Vagina (tissue), 2 donors: ENCODE results near the gene MORN4. TPM values are rescaled to one million over a fixed set of nuclear protein-coding genes. Genes with fewer than 3 reads are reported as not detected.

ENCODE experiments used
- DNase-seq, 2 donors: peaks; one replicate each; pipeline ENCODE4 v3.0.0-alpha.2; 2017; ENCODE audit errors: extremely low spot score in 2 of 2
- H3K27ac ChIP-seq: fragments of 200-600 bp; sonication (generic); one replicate; pipeline ENCODE4 v1.5.1; 2019
- H3K27me3 ChIP-seq: fragments of 200-600 bp; sonication (generic); one replicate; pipeline ENCODE4 v1.5.1; 2019
- H3K36me3 ChIP-seq, 2 donors: fragments of 200-600 bp; sonication (generic); one replicate each; pipeline ENCODE4 v1.5.1; 2017 to 2019
- H3K4me1 ChIP-seq: fragments of 200-600 bp; sonication (generic); one replicate; pipeline ENCODE4 v1.5.1; 2019
- H3K4me3 ChIP-seq, 2 donors: fragments of 200-600 bp; sonication (generic); 1 replicate in 1 of 2; 2 replicates in 1 of 2; pipeline ENCODE4 v1.5.1; 2016 to 2019
- H3K9me3 ChIP-seq: fragments of 200-600 bp; sonication (generic); one replicate; pipeline ENCODE4 v1.5.1; 2019
- CTCF ChIP-seq, 3 experiments: fragments of 450-650 bp in 2 of 3; fragments of 200-600 bp in 1 of 3; sonication (generic) in 1 of 3; IDR thresholded peaks; one replicate each; pipeline ENCODE4 v1.5.1; 2017 to 2019; ENCODE audit warnings: antibody characterized with exemption in 3 of 3, mild to moderate bottlenecking in 2 of 3, moderate library complexity in 2 of 3
- POLR2A ChIP-seq, 2 donors: fragments of 450-650 bp; IDR thresholded peaks; one replicate each; pipeline ENCODE4 v1.6.1; 2017; ENCODE audit warnings: antibody characterized with exemption in 2 of 2, mild to moderate bottlenecking in 2 of 2, moderate library complexity in 2 of 2
- POLR2AphosphoS5 ChIP-seq, 2 donors: sonication (generic); formaldehyde crosslinking; IDR thresholded peaks; one replicate each; pipeline ENCODE4 v1.9.0; 2017; ENCODE audit warnings: antibody characterized with exemption in 2 of 2, mild to moderate bottlenecking in 2 of 2, low read depth in 1 of 2; ENCODE audit not compliant: insufficient read depth in 1 of 2
- intact Hi-C: fragments of 100-400 bp; cut with DNase I; formaldehyde crosslinking; loops from one replicate; pipeline ENCODE4 v1.15.1; 2023
- total RNA-seq: library from RNA; depleted of rRNA; stranded (reverse); fragments of >200 nt; gene quantifications from one replicate; pipeline ENCODE4 v1.2.3, GENCODE V29; 2016

Gene MORN4
- total RNA-seq, 1 donor from 2014 or later: 1.7 TPM

DNA sequence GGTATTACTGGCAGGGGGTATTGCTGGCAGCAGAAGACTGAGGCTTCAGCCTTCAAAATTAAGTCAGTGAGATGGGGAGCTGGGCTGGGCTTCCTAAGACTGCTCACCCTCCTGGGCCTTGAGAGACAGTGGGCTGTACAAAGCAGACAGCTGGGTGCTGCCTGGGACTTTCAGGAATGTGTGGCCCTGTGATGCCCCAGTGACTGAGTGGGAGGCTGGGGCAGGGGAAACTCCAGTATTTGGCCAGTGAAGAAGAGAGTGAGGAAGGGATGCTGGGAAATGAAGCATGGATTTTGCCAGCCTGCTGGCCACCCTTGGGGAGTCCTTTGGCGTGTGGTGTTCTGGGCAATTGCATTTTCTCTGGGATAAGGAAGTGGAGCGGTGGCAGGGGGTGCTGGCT lies 60.3 kb downstream of the MORN4 start:
- peaks cover 0 to 22% of the 10 kb centered on the region in 2 donors for H3K36me3 ChIP-seq
- H3K4me3 ChIP-seq: no peak overlapping the region
- intact Hi-C loops: loop anchor here (5.0 kb wide), 1 partner anchor 39 kb away; no protein-coding TSS in a partner anchor
- H3K9me3 ChIP-seq: no peaks in the 10 kb centered on the region
- no peaks in the 10 kb centered on the region for H3K27me3 ChIP-seq
- H3K27ac ChIP-seq: peak overlapping the region; percentile 45
- TF ChIP-seq CTCF (IDR thresholded peaks at IDR 0.05) (no peak), POLR2A (IDR thresholded peaks at IDR 0.05) (no peak), POLR2AphosphoS5 (IDR thresholded peaks at IDR 0.05; ENCODE audit: insufficient read depth in 1 of 2, low read depth in 1 of 2) (no peak)
- peaks cover 41% of the 10 kb centered on the region for H3K4me1 ChIP-seq
- no peak for DNase-seq

DNA sequence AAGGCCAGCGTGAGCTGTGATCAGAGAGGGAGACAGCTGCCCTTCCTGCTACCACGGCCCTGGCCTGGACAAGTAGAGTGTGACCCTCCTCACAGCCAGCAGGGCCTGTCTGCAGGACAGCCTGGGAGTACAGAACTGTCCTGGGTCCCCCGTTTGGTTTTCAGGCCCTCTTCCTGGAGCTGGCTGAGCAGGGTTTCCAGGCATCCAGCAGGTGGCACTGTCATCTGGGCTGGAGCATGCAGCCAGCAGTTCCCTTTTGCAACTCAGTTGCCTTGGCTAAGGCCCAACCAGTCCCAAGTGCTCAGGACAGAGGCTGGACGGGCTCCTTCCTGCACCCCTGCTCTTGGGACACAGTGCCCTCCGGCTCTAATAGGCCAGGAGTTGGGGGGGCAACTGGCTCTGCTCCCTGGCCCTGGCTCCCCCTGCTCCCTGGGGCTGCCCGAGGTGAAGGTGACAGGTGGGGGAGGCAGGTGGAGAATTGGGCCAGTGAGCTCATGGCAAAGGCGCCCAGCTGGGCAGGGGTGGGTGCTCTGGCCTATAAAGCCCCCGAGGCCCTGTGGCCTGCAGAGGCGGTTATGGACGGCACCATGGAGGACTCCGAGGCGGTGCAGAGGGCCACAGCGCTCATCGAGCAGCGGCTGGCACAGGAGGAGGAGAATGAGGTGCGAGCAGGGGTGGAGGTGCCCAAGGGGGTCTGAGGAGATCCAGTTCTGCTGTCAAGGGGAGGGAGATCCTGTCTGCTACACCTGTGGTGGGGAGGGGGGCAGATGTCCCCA lies 60.9 kb downstream of the MORN4 start, which contains the start of gene ANKRD2:
Gene ANKRD2, plus strand, starts transcription at position 566 of the 776 bp plus-strand sequence. Its CDS starts 10 bp downstream, at position 576.
- intact Hi-C loops: loop anchor here (5.0 kb wide), 1 partner anchor 40 kb away; no protein-coding TSS in a partner anchor
- peaks cover 41% of the 10 kb centered on the region for H3K4me1 ChIP-seq
- H3K36me3 ChIP-seq: peaks cover 0 to 25% of the 10 kb centered on the region in 2 donors
- H3K27ac ChIP-seq: peak within 1 kb of the TSS; percentile 57
- no peaks in the 10 kb centered on the region for H3K27me3 ChIP-seq
- no peak within 1 kb of the TSS for H3K4me3 ChIP-seq
- peak in 1 of 2 donors; percentile 34 for TF ChIP-seq POLR2AphosphoS5 (IDR thresholded peaks at IDR 0.05; ENCODE audit: insufficient read depth in 1 of 2, low read depth in 1 of 2)
- TF ChIP-seq CTCF (IDR thresholded peaks at IDR 0.05): peak; percentile 36 to 84 (median 79)
- no peak for TF ChIP-seq POLR2A (IDR thresholded peaks at IDR 0.05)
- no peaks in the 10 kb centered on the region for H3K9me3 ChIP-seq
- no peak for DNase-seq

- intact Hi-C loops: loop anchor here (5.0 kb wide), 1 partner anchor 41 kb away; no protein-coding TSS in a partner anchor
- H3K27me3 ChIP-seq: no peaks in the 10 kb centered on the region
- no peaks in the 10 kb centered on the region for H3K9me3 ChIP-seq
- H3K4me3 ChIP-seq: no peak overlapping the region
- TF ChIP-seq POLR2AphosphoS5 (IDR thresholded peaks at IDR 0.05; ENCODE audit: insufficient read depth in 1 of 2, low read depth in 1 of 2): peak in 1 of 2 donors; percentile 45
- no peak for TF ChIP-seq POLR2A (IDR thresholded peaks at IDR 0.05)
- TF ChIP-seq CTCF (IDR thresholded peaks at IDR 0.05): no peak
- no peak for DNase-seq
- H3K36me3 ChIP-seq: peaks cover 0 to 25% of the 10 kb centered on the region in 2 donors
- peaks cover 41% of the 10 kb centered on the region for H3K4me1 ChIP-seq
- peak overlapping the region; percentile 57 for H3K27ac ChIP-seq
Observed at GRCh38 chr10:97571622-97572021, 61.7 kb downstream of the MORN4 start.

GRCh38 chr10:97570789-97571471 lies 62.4 kb downstream of the MORN4 start:
- H3K36me3 ChIP-seq: peaks cover 0 to 25% of the 10 kb centered on the region in 2 donors
- no peak overlapping the region for H3K4me3 ChIP-seq
- H3K27ac ChIP-seq: peak overlapping the region; percentile 53
- TF ChIP-seq POLR2A (IDR thresholded peaks at IDR 0.05): no peak
- intact Hi-C loops: loop anchor here (5.0 kb wide), 1 partner anchor 41 kb away; no protein-coding TSS in a partner anchor
- peaks cover 41% of the 10 kb centered on the region for H3K4me1 ChIP-seq
- no peaks in the 10 kb centered on the region for H3K9me3 ChIP-seq
- H3K27me3 ChIP-seq: no peaks in the 10 kb centered on the region
- no peak for DNase-seq

- H3K27me3 ChIP-seq: no peaks in the 10 kb centered on the region
- no peak for DNase-seq
- peaks cover 41% of the 10 kb centered on the region for H3K4me1 ChIP-seq
- intact Hi-C loops: loop anchor here (5.0 kb wide), 1 partner anchor 42 kb away; no protein-coding TSS in a partner anchor
- no peaks in the 10 kb centered on the region for H3K9me3 ChIP-seq
- H3K4me3 ChIP-seq: no peak overlapping the region
- H3K36me3 ChIP-seq: peaks cover 0 to 25% of the 10 kb centered on the region in 2 donors
- H3K27ac ChIP-seq: peak overlapping the region; percentile 53
- no peak for TF ChIP-seq POLR2AphosphoS5 (IDR thresholded peaks at IDR 0.05; ENCODE audit: insufficient read depth in 1 of 2, low read depth in 1 of 2)
- TF ChIP-seq POLR2A (IDR thresholded peaks at IDR 0.05): no peak
- TF ChIP-seq CTCF (IDR thresholded peaks at IDR 0.05): no peak
Observed at GRCh38 chr10:97570146-97570788, 63.0 kb downstream of the MORN4 start.
